HUES48 (cell line): ENCODE data around the gene CDK2AP2.
A peak's percentile ranks its signal among the peaks of the same experiment; 100 is the strongest.
"Not testable (repeated sequence)": the region's sequence is repeated elsewhere in the genome, so short reads cannot be mapped to it uniquely, and the experiment has no call there.

ENCODE experiments used
- H3K27ac ChIP-seq: one replicate; pipeline ENCODE4 v1.7.0; 2013; ENCODE audit warnings: low read depth, low read length, inconsistent platforms
- H3K27me3 ChIP-seq: 2 replicates; pipeline ENCODE4 v1.6.1; 2013; ENCODE audit warnings: mild to moderate bottlenecking, low read length; ENCODE audit not compliant: control insufficient read depth, insufficient read depth
- H3K36me3 ChIP-seq: 2 replicates; pipeline ENCODE4 v1.6.1; 2013; ENCODE audit warnings: low read length; ENCODE audit not compliant: control insufficient read depth, insufficient read depth
- H3K4me1 ChIP-seq: 2 replicates; pipeline ENCODE4 v1.6.1; 2013; ENCODE audit warnings: mild to moderate bottlenecking, low read length; ENCODE audit not compliant: control insufficient read depth, insufficient read depth
- H3K4me3 ChIP-seq: 2 replicates; pipeline ENCODE4 v1.5.1; 2013; ENCODE audit warnings: mild to moderate bottlenecking, low read depth, low read length
- H3K9ac ChIP-seq: 2 replicates; pipeline ENCODE4 v1.6.1; 2013; ENCODE audit warnings: mild to moderate bottlenecking, low read depth, low read length, moderate library complexity
- H3K9me3 ChIP-seq: 2 replicates; pipeline ENCODE4 v1.6.1; 2013; ENCODE audit warnings: low read length; ENCODE audit not compliant: control insufficient read depth, insufficient read depth

CDK2AP2 gene, protein sequence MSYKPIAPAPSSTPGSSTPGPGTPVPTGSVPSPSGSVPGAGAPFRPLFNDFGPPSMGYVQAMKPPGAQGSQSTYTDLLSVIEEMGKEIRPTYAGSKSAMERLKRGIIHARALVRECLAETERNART

GRCh38 chr11:67507864-67508485 lies at the start of gene CDK2AP2:
CDK2AP2 (minus strand) TSS chr11:67508162; CDS start chr11:67508082, 80 bp downstream.
- Histone ChIP-seq H3K27ac (peak within 1 kb of the TSS; percentile 94), H3K9ac (peak within 1 kb of the TSS; percentile 80), H3K36me3 (peaks cover 6% of the 10 kb centered on the region; the same call in 1 of the 2 replicates), H3K9me3 (no peaks in the 10 kb centered on the region), H3K4me1 (peaks cover 18% of the 10 kb centered on the region), H3K4me3 (peak within 1 kb of the TSS; percentile 87), H3K27me3 (peaks cover 7% of the 10 kb centered on the region; the same call in 1 of the 2 replicates)

DNA sequence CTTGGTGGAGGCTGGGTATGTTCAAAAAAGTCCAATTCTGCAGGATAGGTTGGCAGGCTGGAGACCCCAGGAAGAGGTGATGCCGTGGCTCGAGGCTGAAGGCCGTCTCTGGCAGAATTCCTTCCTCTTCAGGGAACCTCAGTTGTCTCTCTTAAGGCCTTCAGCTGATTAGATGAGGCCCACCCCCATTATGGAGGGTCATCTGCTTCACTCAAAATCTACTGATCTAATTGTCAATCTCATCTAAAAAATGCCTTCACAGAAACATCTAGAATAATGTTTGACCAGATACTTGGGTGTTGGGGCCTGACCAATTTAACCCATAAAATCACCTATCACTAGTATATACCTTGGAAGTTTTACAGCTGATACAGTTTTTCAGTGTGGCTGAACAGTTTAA lies 48.3 kb upstream of the CDK2AP2 start:
- Histone ChIP-seq H3K27me3 (no peaks in the 10 kb centered on the region), H3K9me3 (peaks cover 2% of the 10 kb centered on the region; the same call in 1 of the 2 replicates), H3K4me1 (no peaks in the 10 kb centered on the region), H3K4me3 (no peak overlapping the region), H3K27ac (no peak overlapping the region), H3K9ac (no peak overlapping the region), H3K36me3 (no peaks in the 10 kb centered on the region)

DNA sequence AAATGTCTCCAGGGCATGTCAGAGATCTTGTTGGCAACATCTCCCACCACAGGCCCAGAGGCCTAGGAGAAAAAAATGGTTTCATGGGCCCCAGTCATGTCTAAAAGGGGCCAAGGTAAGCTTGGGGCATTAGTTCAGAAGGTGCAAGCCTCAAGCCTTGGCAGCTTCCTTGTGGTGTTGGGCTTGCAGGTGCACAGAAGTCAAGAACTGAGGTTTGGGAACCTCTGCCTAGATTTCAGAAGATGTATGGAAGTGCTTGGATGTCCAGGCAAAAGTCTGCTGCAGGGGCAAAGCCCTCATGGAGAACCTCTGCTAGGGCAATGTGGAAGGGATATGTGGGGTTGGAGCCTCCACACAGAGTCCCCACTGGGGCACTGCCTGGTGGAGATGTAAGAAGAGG lies 43.7 kb upstream of the CDK2AP2 start:
- not testable (repeated sequence) for H3K9ac ChIP-seq, H3K27me3 ChIP-seq, H3K4me1 ChIP-seq, H3K4me3 ChIP-seq, H3K27ac ChIP-seq, H3K36me3 ChIP-seq, H3K9me3 ChIP-seq

DNA sequence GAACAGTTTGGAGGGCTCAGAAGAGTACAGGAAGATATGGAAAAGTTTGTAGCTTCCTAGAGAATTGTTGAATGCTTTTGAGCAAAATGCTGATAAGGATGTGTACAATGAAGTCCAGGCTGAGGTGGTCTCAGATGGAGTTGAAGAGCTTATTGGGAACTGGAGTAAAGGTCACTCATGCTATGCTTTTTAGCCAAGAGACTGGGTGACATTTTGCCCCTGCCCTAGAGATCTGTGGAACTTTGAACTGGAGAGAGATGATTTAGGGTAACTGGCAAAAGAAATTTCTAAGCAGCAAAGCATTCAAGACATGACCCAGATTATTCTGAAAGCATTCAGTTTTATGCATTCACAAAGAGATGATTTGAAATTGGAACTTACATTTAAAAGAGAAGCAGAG lies 43.2 kb upstream of the CDK2AP2 start:
- Histone ChIP-seq H3K9me3 (peaks cover 2% of the 10 kb centered on the region; the same call in 1 of the 2 replicates), H3K4me3 (no peak overlapping the region), H3K36me3 (no peaks in the 10 kb centered on the region), H3K27ac (no peak overlapping the region), H3K4me1 (no peaks in the 10 kb centered on the region), H3K27me3 (no peaks in the 10 kb centered on the region), H3K9ac (no peak overlapping the region)

DNA sequence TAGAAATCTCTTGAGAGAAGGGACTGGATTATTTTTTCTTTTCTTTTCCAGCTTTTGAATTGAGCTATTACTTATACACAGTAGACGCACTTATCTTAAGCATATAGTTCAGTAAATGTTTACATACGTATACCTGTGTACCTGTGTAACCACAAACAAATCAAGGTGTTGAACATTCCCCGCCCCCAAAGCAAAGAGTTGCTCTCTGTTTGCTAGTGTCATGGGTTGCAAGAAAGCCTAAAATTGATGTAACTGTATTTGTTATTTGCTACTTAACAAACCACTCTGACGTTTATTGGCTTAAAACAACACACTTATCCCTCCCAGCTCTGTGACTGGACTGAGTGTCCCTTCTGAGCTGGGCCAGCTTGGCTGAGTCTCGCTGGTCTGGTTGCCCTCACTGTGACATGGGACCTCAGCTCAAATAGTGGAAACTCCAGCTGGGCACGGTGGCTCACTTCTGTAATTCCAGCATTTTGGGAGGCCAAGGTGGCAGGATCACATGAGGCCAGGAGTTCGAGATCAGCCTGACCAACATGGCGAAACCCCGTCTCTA lies 40.7 kb upstream of the CDK2AP2 start:
- Histone ChIP-seq H3K9ac (no peak overlapping the region), H3K9me3 (peaks cover 2% of the 10 kb centered on the region; the same call in 1 of the 2 replicates), H3K36me3 (no peaks in the 10 kb centered on the region), H3K27ac (no peak overlapping the region), H3K27me3 (no peaks in the 10 kb centered on the region), H3K4me3 (no peak overlapping the region), H3K4me1 (no peaks in the 10 kb centered on the region)

DNA sequence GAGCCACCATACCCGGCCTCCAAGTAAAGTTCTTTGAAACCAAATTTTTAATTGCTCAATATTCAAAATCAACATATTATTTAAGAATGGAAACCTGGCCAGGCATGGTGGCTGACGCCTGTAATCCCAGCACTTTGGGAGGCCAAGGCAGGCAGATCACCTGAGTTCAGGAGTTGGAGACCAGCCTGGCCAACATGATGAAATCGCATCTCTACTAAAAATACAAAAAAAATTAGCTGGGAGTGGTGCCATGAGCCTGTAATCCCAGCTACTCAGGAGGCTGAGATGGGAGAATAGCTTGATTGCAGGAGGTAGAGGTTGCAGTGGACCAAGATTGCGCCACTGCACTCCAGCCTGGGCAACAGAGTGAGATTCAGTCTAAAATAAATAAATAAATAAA lies 40.1 kb upstream of the CDK2AP2 start:
- not testable (repeated sequence) for H3K4me3 ChIP-seq, H3K4me1 ChIP-seq, H3K9ac ChIP-seq, H3K27me3 ChIP-seq, H3K9me3 ChIP-seq, H3K36me3 ChIP-seq, H3K27ac ChIP-seq

DNA sequence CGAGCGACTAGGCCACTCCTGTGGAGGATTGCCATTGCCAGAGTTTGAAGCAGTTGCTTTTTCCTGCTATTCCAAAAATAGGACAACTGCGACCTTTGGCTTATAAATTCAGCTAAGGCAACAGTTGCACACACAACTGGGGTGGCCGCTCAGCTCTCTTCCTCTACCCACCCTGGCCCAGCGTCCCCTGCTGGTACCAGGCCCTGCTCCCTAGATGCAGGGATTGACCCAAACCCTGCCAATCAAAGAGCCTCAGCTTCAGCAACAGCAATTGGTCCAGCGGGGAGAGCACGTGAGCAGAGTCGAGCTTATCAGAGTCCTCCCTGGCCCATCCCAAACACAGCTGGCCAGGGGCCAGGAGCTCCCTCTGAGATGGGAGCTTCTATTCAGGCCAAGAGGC lies 37.3 kb upstream of the CDK2AP2 start:
- Histone ChIP-seq H3K9ac (no peak overlapping the region), H3K4me3 (no peak overlapping the region)

GRCh38 chr11:67544616-67545242 lies 36.8 kb upstream of the CDK2AP2 start:
- no peak overlapping the region for H3K27ac ChIP-seq
- no peaks in the 10 kb centered on the region for H3K9me3 ChIP-seq
- no peak overlapping the region for H3K9ac ChIP-seq
- no peaks in the 10 kb centered on the region for H3K4me1 ChIP-seq
- H3K36me3 ChIP-seq = no peaks in the 10 kb centered on the region
- H3K4me3 ChIP-seq = no peak overlapping the region
- no peaks in the 10 kb centered on the region for H3K27me3 ChIP-seq

More for the DNA sequence above, 37.3 kb upstream of the CDK2AP2 start:
- no peaks in the 10 kb centered on the region for H3K9me3 ChIP-seq
- no peak overlapping the region for H3K27ac ChIP-seq
- no peaks in the 10 kb centered on the region for H3K4me1 ChIP-seq
- H3K36me3 ChIP-seq = no peaks in the 10 kb centered on the region
- H3K27me3 ChIP-seq = no peaks in the 10 kb centered on the region

- Histone ChIP-seq H3K36me3 (no peaks in the 10 kb centered on the region), H3K27me3 (no peaks in the 10 kb centered on the region), H3K9me3 (no peaks in the 10 kb centered on the region), H3K4me1 (no peaks in the 10 kb centered on the region), H3K27ac (no peak overlapping the region), H3K4me3 (no peak overlapping the region), H3K9ac (no peak overlapping the region)
Observed at GRCh38 chr11:67543585-67543984, 35.6 kb upstream of the CDK2AP2 start.

DNA sequence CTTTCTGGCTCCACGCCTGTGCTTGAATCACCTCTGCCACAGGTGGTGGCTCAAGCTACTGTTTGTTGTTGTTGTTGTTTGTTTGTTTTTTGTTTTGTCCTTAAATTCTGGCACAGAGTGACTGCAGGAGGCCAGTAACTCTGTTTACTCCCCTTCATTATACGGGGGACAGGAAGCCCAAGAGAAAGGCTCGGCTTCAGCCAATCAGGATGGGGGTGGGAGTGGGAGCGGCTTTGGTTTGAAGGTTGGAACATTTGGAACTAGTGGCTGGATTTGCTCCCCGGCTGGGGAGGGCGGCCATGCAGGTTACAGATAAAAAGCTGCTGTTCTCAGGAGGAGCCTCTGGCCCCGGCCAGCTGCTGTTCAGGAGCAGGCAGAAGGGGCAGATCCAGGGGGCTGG lies 35.0 kb upstream of the CDK2AP2 start:
- H3K4me1 ChIP-seq = no peaks in the 10 kb centered on the region
- H3K36me3 ChIP-seq = no peaks in the 10 kb centered on the region
- H3K9ac ChIP-seq = no peak overlapping the region
- H3K27me3 ChIP-seq = no peaks in the 10 kb centered on the region
- no peaks in the 10 kb centered on the region for H3K9me3 ChIP-seq
- H3K27ac ChIP-seq = no peak overlapping the region
- H3K4me3 ChIP-seq = no peak overlapping the region

GRCh38 chr11:67542169-67542568 lies 34.2 kb upstream of the CDK2AP2 start:
- Histone ChIP-seq H3K4me1 (no peaks in the 10 kb centered on the region), H3K4me3 (no peak overlapping the region), H3K27ac (no peak overlapping the region), H3K9me3 (no peaks in the 10 kb centered on the region), H3K27me3 (no peaks in the 10 kb centered on the region), H3K36me3 (no peaks in the 10 kb centered on the region), H3K9ac (no peak overlapping the region)
